Suppressor macrophage treated with lipopolysaccharide for 4 hours (primary cell): ENCODE measurements around the gene SUV39H2.
"Not testable (repeated sequence)": the region's sequence is repeated elsewhere in the genome, so short reads cannot be mapped to it uniquely, and the experiment has no call there.

Experiments
- DNase-seq: peaks from one replicate; pipeline ENCODE4 v3.0.0-alpha.2; 2020

Gene SUV39H2

DNA sequence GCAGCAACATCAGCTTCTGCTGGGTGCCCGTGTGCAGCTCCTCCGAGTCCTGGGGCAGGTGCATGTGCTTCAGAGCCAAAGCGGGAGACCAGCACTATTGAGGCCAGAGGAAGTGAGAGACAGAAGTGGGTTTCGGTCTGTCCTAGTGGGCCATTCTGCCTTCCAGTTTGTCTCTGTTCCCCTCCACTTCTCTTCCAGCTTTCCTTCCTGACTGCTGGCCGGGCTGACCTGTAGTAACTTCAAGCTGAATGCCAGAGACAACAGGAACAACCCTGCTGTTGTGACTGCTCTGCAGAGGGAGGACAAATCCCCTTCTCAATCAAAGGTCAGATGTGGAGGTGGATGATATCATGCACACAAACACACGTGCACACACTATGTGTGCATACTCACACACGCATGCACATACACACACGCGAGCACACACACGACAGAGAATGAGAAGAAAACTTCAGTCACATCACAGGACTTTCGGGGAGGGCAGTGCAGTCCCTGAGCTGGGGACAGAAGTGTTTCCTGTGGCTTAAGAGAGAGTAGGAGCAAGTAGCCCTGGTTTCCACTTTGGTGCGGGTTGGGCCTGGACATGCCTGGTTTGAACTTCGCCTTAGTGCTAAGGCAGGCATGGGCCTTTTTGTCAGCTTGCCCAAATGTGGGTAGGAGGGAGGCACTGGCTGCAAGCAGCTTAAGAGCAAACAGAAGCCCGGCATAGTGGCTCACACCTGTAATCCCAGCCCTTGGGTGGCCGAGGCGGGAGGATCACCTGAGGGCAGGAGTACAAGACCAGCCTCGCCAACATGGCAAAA is 63.7 kb downstream of the SUV39H2 start:
- not testable (repeated sequence) for DNase-seq

GRCh38 chr10:14942950-14943338 is 64.3 kb downstream of the SUV39H2 start:
- DNase-seq = not testable (repeated sequence)

DNA sequence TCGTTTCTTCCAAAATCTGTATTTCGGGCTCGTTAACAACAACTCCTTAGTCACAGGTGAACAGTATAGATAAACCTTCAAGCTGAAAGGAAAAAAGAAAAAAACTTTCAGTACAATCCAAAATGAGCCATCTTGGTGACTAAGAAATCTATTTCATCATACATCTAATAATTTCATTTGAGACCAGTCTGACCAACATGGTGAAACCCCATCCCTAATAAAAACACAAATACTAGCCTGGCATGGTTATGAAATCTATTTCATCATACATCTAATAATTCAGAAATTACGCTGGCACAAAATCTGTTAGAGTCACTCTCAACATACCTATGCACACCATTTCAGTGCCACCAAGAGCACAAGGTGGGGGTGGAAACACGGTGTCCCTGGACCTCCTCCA is 66.4 kb downstream of the SUV39H2 start:
- peak; percentile 51 for DNase-seq

DNA sequence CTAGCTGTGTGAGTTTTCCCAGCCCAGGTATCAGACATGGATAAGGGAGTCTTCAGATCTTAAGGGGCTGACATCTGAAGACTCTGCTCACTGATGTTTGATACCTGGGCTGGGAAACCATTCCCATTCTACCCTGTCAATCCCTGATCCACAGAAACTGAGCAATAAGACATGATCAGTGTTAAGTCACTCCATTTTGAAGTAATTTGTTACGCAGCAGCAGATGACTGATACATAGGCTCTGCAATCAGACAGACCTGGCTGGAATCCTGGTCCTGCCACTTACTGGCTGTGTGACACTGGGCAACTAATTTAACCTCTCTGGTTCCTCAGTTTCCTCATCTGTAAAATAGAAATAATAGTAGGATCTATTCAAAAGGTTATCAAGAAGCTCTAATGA is 68.6 kb downstream of the SUV39H2 start:
- no peak for DNase-seq

GRCh38 chr10:14949291-14949690 is 70.6 kb downstream of the SUV39H2 start:
- no peak for DNase-seq

GRCh38 chr10:14952851-14953423 is 74.3 kb downstream of the SUV39H2 start:
- no peak for DNase-seq

DNA sequence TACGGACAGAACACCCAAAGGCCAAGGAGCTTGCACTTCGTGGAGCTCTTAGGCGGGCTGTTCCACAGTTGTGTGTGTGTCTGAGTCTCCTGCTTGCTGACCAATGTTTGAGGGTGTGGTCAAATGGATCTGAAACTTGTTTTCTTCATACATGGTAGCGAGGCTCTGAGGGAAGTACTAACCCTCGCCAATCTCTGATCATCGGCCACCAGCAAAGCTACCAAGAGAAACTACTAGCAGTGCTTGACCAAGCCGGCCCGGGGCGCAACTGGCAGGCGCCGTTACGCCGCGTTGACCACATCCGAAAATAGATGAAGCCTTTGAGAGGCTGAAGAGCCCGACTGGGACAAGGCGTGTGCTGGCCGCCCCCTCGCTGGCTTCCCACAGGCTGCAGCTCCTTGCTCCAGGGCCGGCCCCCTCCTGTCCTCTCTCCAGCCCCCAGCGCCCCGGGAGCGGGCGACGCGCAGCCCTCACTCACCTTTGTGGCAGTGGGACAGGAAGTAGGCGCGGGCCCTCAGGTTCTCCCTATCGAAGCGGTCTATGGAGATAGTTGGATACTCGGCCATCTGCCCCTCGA is 74.8 kb downstream of the SUV39H2 start:
- DNase-seq = peak; percentile 66
